NT2/D1 (cell line): ENCODE results near the gene GNA15.
A peak's percentile ranks its signal among the peaks of the same experiment; 100 is the strongest.

ENCODE experiments used
- DNase-seq: peaks from one replicate; pipeline ENCODE4 v3.0.0-alpha.2; 2011; ENCODE audit warnings: low read depth, low spot score
- H3K27me3 ChIP-seq: 2 replicates; pipeline ENCODE4 v1.6.0; 2011; ENCODE audit warnings: mild to moderate bottlenecking; ENCODE audit not compliant: insufficient read length, insufficient read depth
- H3K36me3 ChIP-seq: 2 replicates; pipeline ENCODE4 v1.6.1; 2011; ENCODE audit warnings: mild to moderate bottlenecking, low read length, mixed read lengths; ENCODE audit not compliant: insufficient read depth, insufficient read length
- H3K4me1 ChIP-seq: 2 replicates; pipeline ENCODE4 v1.5.1; 2011; ENCODE audit not compliant: insufficient read depth, insufficient read length
- H3K4me3 ChIP-seq: 2 replicates; pipeline ENCODE4 v1.5.1; 2011; ENCODE audit warnings: low read depth; ENCODE audit not compliant: insufficient read length
- H3K9ac ChIP-seq: 2 replicates; pipeline ENCODE4 v1.6.0; 2011; ENCODE audit warnings: low read depth; ENCODE audit not compliant: insufficient read length
- H3K9me3 ChIP-seq: 2 replicates; pipeline ENCODE4 v1.5.1; 2011; ENCODE audit warnings: mild to moderate bottlenecking, low read length; ENCODE audit not compliant: insufficient read depth
- SUZ12 ChIP-seq: IDR thresholded peaks from 2 replicates; pipeline ENCODE4 v1.6.1; 2011; ENCODE audit not compliant: insufficient read length, insufficient read depth; ENCODE audit errors: extremely low read depth
- YY1 ChIP-seq: IDR thresholded peaks from 2 replicates; pipeline ENCODE4 v1.6.1; 2011; ENCODE audit not compliant: insufficient read length, insufficient read depth
- ZNF274 ChIP-seq: IDR thresholded peaks from 2 replicates; pipeline ENCODE4 v1.6.1; 2011; ENCODE audit warnings: mild to moderate bottlenecking, low read depth, low read length

Gene GNA15

GRCh38 chr19:3208317-3209207, 72.7 kb downstream of the GNA15 start:
- Histone ChIP-seq H3K27me3 (no peaks in the 10 kb centered on the region), H3K36me3 (peaks cover 72% of the 10 kb centered on the region), H3K4me1 (peaks cover 9% of the 10 kb centered on the region), H3K9me3 (no peaks in the 10 kb centered on the region), H3K9ac (no peak overlapping the region), H3K4me3 (no peak overlapping the region)
- no peak for DNase-seq
- no peak for TF ChIP-seq SUZ12
- no peak for TF ChIP-seq YY1
- no peak for TF ChIP-seq ZNF274

- no peak overlapping the region for H3K9ac ChIP-seq
- TF ChIP-seq SUZ12 = no peak
- TF ChIP-seq ZNF274 = no peak
- TF ChIP-seq YY1 = no peak
- H3K4me1 ChIP-seq = peaks cover 11% of the 10 kb centered on the region
- H3K36me3 ChIP-seq = peaks cover 57% of the 10 kb centered on the region
- no peaks in the 10 kb centered on the region for H3K27me3 ChIP-seq
- no peak overlapping the region for H3K4me3 ChIP-seq
- H3K9me3 ChIP-seq = no peaks in the 10 kb centered on the region
- peak; percentile 27 for DNase-seq
Measured at GRCh38 chr19:3210347-3211017, 74.6 kb downstream of the GNA15 start.

DNA sequence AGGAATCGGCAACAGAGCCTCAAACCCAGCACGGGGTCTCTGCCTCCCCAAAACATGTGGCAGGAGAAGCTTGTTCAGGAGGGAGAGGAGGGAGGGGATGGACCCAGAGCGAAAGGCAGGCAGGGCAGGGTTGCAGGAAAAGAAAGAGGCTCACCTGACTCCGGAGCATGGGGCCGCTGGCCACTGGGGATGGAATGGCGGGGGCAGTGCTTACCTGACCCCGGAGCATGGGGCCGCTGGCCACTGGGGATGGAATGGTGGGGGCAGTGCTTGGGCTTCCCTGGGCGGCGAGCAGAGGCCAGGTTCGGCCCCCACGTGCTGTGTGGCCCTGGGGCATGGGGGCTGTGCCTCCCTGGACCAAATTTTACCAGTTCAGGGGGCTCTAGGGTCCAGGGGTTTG, 75.4 kb downstream of the GNA15 start:
- Histone ChIP-seq H3K9me3 (no peaks in the 10 kb centered on the region), H3K4me1 (peaks cover 11% of the 10 kb centered on the region), H3K36me3 (peaks cover 52% of the 10 kb centered on the region), H3K9ac (no peak overlapping the region), H3K27me3 (no peaks in the 10 kb centered on the region), H3K4me3 (no peak overlapping the region)
- TF ChIP-seq ZNF274 (no peak), YY1 (no peak), SUZ12 (no peak)
- DNase-seq = no peak

DNA sequence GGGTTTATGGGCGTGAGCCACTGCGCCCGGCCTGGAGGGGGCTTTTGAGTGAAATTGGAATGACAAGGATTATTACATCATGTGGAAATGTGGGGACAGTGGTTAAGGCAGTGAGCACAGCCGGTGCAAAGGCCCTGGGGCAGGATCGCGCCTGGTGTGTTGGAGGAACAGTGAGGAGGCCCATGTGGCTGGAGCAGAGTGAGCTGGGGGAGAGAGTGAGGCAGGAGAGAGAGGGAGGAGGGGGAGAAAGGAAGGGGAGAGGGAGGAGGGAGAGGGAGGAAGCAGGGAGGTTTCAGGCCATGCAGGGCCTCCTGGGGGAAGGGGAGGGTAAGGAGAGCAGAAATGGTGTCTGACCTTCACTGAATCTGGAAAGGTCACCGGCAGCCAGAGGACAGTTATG, 77.3 kb downstream of the GNA15 start:
- Histone ChIP-seq H3K4me1 (peaks cover 2% of the 10 kb centered on the region), H3K27me3 (no peaks in the 10 kb centered on the region), H3K9me3 (no peaks in the 10 kb centered on the region), H3K9ac (no peak overlapping the region), H3K4me3 (no peak overlapping the region), H3K36me3 (peaks cover 43% of the 10 kb centered on the region)
- TF ChIP-seq ZNF274 (no peak), SUZ12 (no peak), YY1 (no peak)
- no peak for DNase-seq
